Colonic mucosa (tissue), 4 donors: ENCODE data around the gene VPS8. TPM values are rescaled to one million over a fixed set of nuclear protein-coding genes. Genes with fewer than 3 reads are reported as not detected.
"Not testable (repeated sequence)": the region's sequence is repeated elsewhere in the genome, so short reads cannot be mapped to it uniquely, and the experiment has no call there.

ENCODE experiments used
- DNase-seq: peaks from one replicate; pipeline ENCODE4 v3.0.0-alpha.2; 2020
- H3K27ac ChIP-seq: fragments of 200-600 bp; one replicate; pipeline ENCODE4 v1.8.0; 2021
- H3K27me3 ChIP-seq: fragments of 200-600 bp; one replicate; pipeline ENCODE4 v1.8.0; 2021
- H3K36me3 ChIP-seq: fragments of 200-600 bp; one replicate; pipeline ENCODE4 v1.8.0; 2021
- H3K4me1 ChIP-seq: fragments of 200-600 bp; one replicate; pipeline ENCODE4 v1.8.0; 2021; ENCODE audit warnings: mild to moderate bottlenecking
- H3K4me3 ChIP-seq: fragments of 200-600 bp; one replicate; pipeline ENCODE4 v1.8.0; 2021
- H3K9ac ChIP-seq, 2 donors: one replicate each; pipeline ENCODE4 v1.7.0; 2013; ENCODE audit warnings: control low read depth in 2 of 2, low read depth in 2 of 2, low read length in 2 of 2
- H3K9me3 ChIP-seq: fragments of 200-600 bp; one replicate; pipeline ENCODE4 v1.8.0; 2021
- CTCF ChIP-seq: fragments of 200-600 bp; IDR thresholded peaks from one replicate; pipeline ENCODE4 v1.8.0; 2022; ENCODE audit warnings: antibody characterized with exemption, mild to moderate bottlenecking
- intact Hi-C: fragments of 100-400 bp; cut with DNase I; formaldehyde crosslinking; loops from one replicate; pipeline ENCODE4 v1.14.1; 2022
- total RNA-seq, 2 donors: library from RNA; stranded (reverse); fragmentation: NEBNext Ultra II Directional in 1 of 2; extraction: Animal tissue kit (Norgen Biotek cat#: 25700) in 1 of 2; gene quantifications; one replicate each; pipeline ENCODE4 v1.2.1, GENCODE V29; 2021
- donor health status: healthy.
- donor health status: DM: no; HTN: no; CAD: no.
- donor health status: DM: no; HTN: no; CAD: no.

VPS8 gene
- total RNA-seq, 2 donors from 2014 or later = 43.7 to 54.8 TPM

DNA sequence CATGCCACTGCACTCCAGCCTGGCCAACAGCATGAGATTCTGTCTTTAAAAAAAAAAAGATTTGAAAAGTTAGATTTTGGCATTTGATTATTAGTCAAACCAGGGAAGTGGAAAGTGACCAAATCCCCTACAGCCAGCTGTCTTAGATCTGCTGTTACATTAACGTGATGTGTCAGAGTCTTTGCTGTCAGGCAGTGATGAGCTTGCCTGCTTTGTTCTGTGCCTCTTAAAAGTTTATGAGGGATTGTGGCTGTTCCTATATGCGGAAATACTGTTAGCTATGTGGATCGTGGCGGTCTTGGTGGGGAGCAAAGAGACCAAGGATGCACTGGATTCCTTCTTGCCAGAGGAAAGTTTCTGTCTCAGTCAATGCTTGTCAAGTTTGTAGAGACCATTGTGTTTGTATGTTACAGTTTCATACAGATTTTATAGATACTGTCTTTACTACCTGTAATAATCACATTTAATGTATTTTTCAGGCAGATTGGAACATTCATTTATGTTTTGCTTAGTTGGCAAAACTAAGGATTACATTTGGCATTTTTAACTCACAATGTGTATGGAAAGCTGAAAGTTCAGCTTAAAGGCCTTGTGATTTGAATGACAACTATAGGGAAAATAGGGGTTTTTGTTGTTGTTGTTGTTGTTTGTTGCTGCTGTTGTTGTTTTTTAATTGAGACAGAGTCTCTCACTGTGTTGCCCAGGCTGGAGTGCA lies 137.4 kb downstream of the VPS8 start:
- DNase-seq = no peak
- Histone ChIP-seq H3K9ac (no peak overlapping the region), H3K27ac (no peak overlapping the region), H3K4me1 (no peaks in the 10 kb centered on the region), H3K36me3 (no peaks in the 10 kb centered on the region), H3K9me3 (no peaks in the 10 kb centered on the region), H3K4me3 (no peak overlapping the region), H3K27me3 (no peaks in the 10 kb centered on the region)
- intact Hi-C loops = no loop called here
- TF ChIP-seq CTCF = no peak

GRCh38 chr3:184950816-184951215 lies 138.8 kb downstream of the VPS8 start:
- DNase-seq = peak; percentile 37
- H3K9ac ChIP-seq, H3K36me3 ChIP-seq, H3K4me3 ChIP-seq, intact Hi-C loops, H3K4me1 ChIP-seq, H3K9me3 ChIP-seq, H3K27ac ChIP-seq, H3K27me3 ChIP-seq: not testable (repeated sequence)

DNA sequence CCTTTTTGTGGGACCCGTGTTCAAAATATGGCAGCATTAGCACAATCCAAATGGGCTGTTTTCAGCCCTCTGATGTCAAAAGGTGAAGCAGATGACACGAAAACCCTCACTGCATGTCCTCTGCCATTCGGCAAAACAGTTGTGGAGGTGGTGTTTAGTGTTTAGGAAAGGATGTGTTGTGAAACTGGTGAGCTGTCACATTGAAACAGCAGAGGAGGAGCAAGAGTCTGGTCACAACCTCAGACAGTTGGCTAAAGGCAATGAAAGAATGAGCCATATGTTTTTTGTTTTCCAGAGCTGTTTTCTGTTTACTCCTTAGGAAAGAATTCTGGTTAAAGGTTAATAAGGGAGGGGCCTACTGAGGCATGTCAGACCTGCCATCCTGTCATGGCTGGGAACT lies 140.7 kb downstream of the VPS8 start:
- Histone ChIP-seq H3K27me3 (no peaks in the 10 kb centered on the region), H3K27ac (no peak overlapping the region), H3K4me1 (no peaks in the 10 kb centered on the region), H3K4me3 (no peak overlapping the region), H3K9me3 (no peaks in the 10 kb centered on the region), H3K36me3 (no peaks in the 10 kb centered on the region), H3K9ac (no peak overlapping the region)
- intact Hi-C loops = no loop called here
- no peak for TF ChIP-seq CTCF
- no peak for DNase-seq

DNA sequence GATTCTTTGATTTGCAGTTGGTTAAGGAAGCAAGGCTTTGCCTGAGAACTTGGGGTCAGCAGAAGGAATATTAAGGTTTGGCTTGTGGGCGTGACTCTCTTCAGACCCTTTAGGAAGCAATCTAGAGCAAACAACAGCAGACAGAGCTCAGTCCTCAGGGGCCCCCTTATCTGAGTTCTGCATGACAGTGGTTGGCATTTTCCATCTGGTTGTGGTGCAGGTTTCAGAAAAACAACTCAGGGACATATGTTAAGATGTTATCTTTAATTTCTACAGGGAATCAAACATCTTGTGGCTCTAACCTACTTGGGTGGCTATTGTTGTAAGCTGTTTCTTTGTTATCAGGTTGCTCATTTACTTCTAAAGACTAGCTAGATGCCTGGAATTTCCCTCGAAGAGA lies 141.4 kb downstream of the VPS8 start:
- Histone ChIP-seq H3K36me3 (no peaks in the 10 kb centered on the region), H3K27me3 (no peaks in the 10 kb centered on the region), H3K9ac (no peak overlapping the region), H3K9me3 (no peaks in the 10 kb centered on the region), H3K4me1 (no peaks in the 10 kb centered on the region), H3K4me3 (no peak overlapping the region), H3K27ac (no peak overlapping the region)
- no peak for DNase-seq
- intact Hi-C loops = no loop called here
- no peak for TF ChIP-seq CTCF

- no peak for DNase-seq
- no peak overlapping the region for H3K4me3 ChIP-seq
- no peak for TF ChIP-seq CTCF
- H3K4me1 ChIP-seq = no peaks in the 10 kb centered on the region
- H3K9me3 ChIP-seq = no peaks in the 10 kb centered on the region
- no peak overlapping the region for H3K27ac ChIP-seq
- intact Hi-C loops = no loop called here
- H3K9ac ChIP-seq = no peak overlapping the region
- H3K36me3 ChIP-seq = no peaks in the 10 kb centered on the region
- H3K27me3 ChIP-seq = no peaks in the 10 kb centered on the region
Measured at GRCh38 chr3:184954251-184954650, 142.3 kb downstream of the VPS8 start.

DNA sequence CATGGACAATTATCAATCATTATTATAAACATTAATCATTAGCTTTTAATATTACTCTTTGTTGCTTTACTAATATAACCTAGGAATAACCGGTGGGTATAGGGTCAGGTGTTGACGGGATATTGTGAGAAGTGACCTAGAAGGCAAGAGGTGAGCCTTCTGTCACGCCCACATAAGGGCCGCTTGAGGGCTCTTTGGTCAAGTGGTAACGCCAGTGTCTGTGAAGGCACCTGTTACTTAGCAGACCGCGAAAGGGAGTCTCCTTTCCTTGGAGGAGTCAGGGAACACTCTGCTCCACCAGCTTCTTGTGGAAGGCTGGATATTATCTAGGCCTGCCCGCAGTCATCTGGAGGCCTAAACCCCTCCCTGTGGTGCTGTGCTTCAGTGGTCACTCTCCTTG lies 142.9 kb downstream of the VPS8 start:
- H3K4me3 ChIP-seq, intact Hi-C loops, H3K36me3 ChIP-seq, H3K27me3 ChIP-seq, H3K27ac ChIP-seq, H3K9ac ChIP-seq, DNase-seq, H3K9me3 ChIP-seq, H3K4me1 ChIP-seq: not testable (repeated sequence)
